ENCODE data around the gene EDNRB. TPM values are rescaled to one million over a fixed set of nuclear protein-coding genes. Genes with fewer than 3 reads are reported as not detected.

EDNRB gene
- polyA plus RNA-seq, 1 of the 3 experiments (the other 2 are of a cell fraction) = not detected

DNA sequence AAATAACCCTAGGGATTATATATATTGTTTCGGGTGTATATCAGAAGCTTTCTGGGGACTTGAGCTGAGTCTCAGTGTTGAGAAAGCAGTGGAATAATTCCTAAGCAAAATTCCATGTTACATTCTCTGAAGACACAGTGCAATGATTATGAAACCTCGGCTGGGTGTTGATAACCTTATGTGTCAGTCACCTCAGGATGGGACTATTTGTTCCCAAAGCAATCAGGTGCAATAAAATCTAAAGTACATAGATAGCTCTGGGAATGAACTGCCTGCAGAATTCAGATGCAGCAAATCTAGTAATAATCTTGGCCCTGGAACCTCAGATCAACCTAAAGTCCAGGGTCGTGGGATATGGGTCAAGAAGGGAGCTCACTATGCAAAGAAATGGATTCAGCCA is 53.0 kb downstream of the EDNRB start:
- Histone ChIP-seq H3K4me3 (ENCODE audit: low read depth in 2 of 2, low read length in 1 of 2) (no peak overlapping the region), H3K36me3 (replicated peaks in 1 of 2; ENCODE audit: control insufficient read depth in 1 of 2, insufficient read depth in 2 of 2, low read length in 1 of 2) (no peaks in the 10 kb centered on the region), H3K9ac (no peak overlapping the region), H3K27ac (ENCODE audit: low read depth in 2 of 2, low read length in 1 of 2) (no peak overlapping the region), H3K4me1 (ENCODE audit: control insufficient read depth in 1 of 2, insufficient read depth in 2 of 2, low read depth in 1 of 2, low read length in 1 of 2) (peaks cover 0 to 7% of the 10 kb centered on the region in 2 experiments; a peak in 1 of 4 replicates), H4K20me1 (ENCODE audit: insufficient read depth) (no peaks in the 10 kb centered on the region), H3F3A (replicated peaks; ENCODE audit: insufficient read depth) (no peaks in the 10 kb centered on the region), H2AFZ (ENCODE audit: low read depth) (no peak overlapping the region), H3K9me3 (no peaks in the 10 kb centered on the region), H3K79me2 (ENCODE audit: insufficient read depth) (no peaks in the 10 kb centered on the region), H3K27me3 (ENCODE audit: insufficient read depth) (no peaks in the 10 kb centered on the region), H3K4me2 (no peak overlapping the region), H3K9me2 (no peaks in the 10 kb centered on the region)
- 9% methylated on average over 3 of the region's 3 CpGs for WGBS (ENCODE audit: low lambda C conversion rate)
- CTCF ChIA-PET = no interaction called here
- DNase-seq = no peak
- POLR2A ChIA-PET = no interaction called here
- TF ChIP-seq POLR2AphosphoS5 (IDR thresholded peaks at IDR 0.05; ENCODE audit: low read depth, low read length) = no peak
- TF ChIP-seq IRF3 (IDR thresholded peaks at IDR 0.05; ENCODE audit: low read depth, low read length) = no peak
- no peak for TF ChIP-seq TEAD4 (IDR thresholded peaks at IDR 0.05; ENCODE audit: borderline replicate concordance, insufficient read depth)

GRCh38 chr13:77863144-77863543 is 55.5 kb downstream of the EDNRB start:
- H2AFZ ChIP-seq (ENCODE audit: low read depth) = no peak overlapping the region
- H3K27me3 ChIP-seq (ENCODE audit: insufficient read depth) = no peaks in the 10 kb centered on the region
- WGBS (ENCODE audit: low lambda C conversion rate) = 39% methylated on average over 3 of the region's 3 CpGs
- no peaks in the 10 kb centered on the region for H3F3A ChIP-seq (replicated peaks; ENCODE audit: insufficient read depth)
- POLR2A ChIA-PET = no interaction called here
- peaks cover 0 to 7% of the 10 kb centered on the region in 2 experiments; a peak in 3 of 4 replicates for H3K4me1 ChIP-seq (ENCODE audit: control insufficient read depth in 1 of 2, insufficient read depth in 2 of 2, low read depth in 1 of 2, low read length in 1 of 2)
- H3K4me2 ChIP-seq = no peak overlapping the region
- H3K9me3 ChIP-seq = no peaks in the 10 kb centered on the region
- no peaks in the 10 kb centered on the region for H3K79me2 ChIP-seq (ENCODE audit: insufficient read depth)
- H3K36me3 ChIP-seq (replicated peaks in 1 of 2; ENCODE audit: control insufficient read depth in 1 of 2, insufficient read depth in 2 of 2, low read length in 1 of 2) = no peaks in the 10 kb centered on the region
- H3K9ac ChIP-seq = no peak overlapping the region
- no peak for DNase-seq
- H3K9me2 ChIP-seq = no peaks in the 10 kb centered on the region
- H3K27ac ChIP-seq (ENCODE audit: low read depth in 2 of 2, low read length in 1 of 2) = no peak overlapping the region
- no peaks in the 10 kb centered on the region for H4K20me1 ChIP-seq (ENCODE audit: insufficient read depth)
- no peak overlapping the region for H3K4me3 ChIP-seq (ENCODE audit: low read depth in 2 of 2, low read length in 1 of 2)
- CTCF ChIA-PET = no interaction called here
- TF ChIP-seq TAF1 (IDR thresholded peaks at IDR 0.05; ENCODE audit: borderline replicate concordance, low read depth, low read length) = no peak
- TF ChIP-seq CTCF (IDR thresholded peaks at IDR 0.05) = no peak
- TF ChIP-seq TCF12 (IDR thresholded peaks at IDR 0.05) = no peak
- TF ChIP-seq YY1 (IDR thresholded peaks at IDR 0.05; ENCODE audit: low read depth) = no peak
- TF ChIP-seq RCOR1 (IDR thresholded peaks at IDR 0.05; ENCODE audit: low read length) = no peak
- no peak for TF ChIP-seq EP300 (IDR thresholded peaks at IDR 0.05; ENCODE audit: borderline replicate concordance in 1 of 2, low read depth in 1 of 2, low read length in 1 of 2)
- TF ChIP-seq ZBTB33 (IDR thresholded peaks at IDR 0.05; ENCODE audit: borderline replicate concordance, low read depth) = no peak
- no peak for TF ChIP-seq CHD2 (IDR thresholded peaks at IDR 0.05; ENCODE audit: low read length, partially characterized antibody)
- TF ChIP-seq, protein P1, sequence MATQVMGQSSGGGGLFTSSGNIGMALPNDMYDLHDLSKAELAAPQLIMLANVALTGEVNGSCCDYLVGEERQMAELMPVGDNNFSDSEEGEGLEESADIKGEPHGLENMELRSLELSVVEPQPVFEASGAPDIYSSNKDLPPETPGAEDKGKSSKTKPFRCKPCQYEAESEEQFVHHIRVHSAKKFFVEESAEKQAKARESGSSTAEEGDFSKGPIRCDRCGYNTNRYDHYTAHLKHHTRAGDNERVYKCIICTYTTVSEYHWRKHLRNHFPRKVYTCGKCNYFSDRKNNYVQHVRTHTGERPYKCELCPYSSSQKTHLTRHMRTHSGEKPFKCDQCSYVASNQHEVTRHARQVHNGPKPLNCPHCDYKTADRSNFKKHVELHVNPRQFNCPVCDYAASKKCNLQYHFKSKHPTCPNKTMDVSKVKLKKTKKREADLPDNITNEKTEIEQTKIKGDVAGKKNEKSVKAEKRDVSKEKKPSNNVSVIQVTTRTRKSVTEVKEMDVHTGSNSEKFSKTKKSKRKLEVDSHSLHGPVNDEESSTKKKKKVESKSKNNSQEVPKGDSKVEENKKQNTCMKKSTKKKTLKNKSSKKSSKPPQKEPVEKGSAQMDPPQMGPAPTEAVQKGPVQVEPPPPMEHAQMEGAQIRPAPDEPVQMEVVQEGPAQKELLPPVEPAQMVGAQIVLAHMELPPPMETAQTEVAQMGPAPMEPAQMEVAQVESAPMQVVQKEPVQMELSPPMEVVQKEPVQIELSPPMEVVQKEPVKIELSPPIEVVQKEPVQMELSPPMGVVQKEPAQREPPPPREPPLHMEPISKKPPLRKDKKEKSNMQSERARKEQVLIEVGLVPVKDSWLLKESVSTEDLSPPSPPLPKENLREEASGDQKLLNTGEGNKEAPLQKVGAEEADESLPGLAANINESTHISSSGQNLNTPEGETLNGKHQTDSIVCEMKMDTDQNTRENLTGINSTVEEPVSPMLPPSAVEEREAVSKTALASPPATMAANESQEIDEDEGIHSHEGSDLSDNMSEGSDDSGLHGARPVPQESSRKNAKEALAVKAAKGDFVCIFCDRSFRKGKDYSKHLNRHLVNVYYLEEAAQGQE (IDR thresholded peaks at IDR 0.05; ENCODE audit: low read depth, low read length) = no peak
- TF ChIP-seq FOXJ3 (CRISPR knock-in tag; IDR thresholded peaks at IDR 0.05) = no peak
- no peak for TF ChIP-seq JUND (IDR thresholded peaks at IDR 0.05)
- no peak for TF ChIP-seq RFX5 (IDR thresholded peaks at IDR 0.05; ENCODE audit: low read length)
